CD4-positive, alpha-beta T cell treated with Interleukin-6 for 4 hours (primary cell): Measurements from ENCODE around the gene ECM2.

ENCODE experiments used
- DNase-seq: peaks from one replicate; pipeline ENCODE4 v3.0.0-alpha.2; 2020; ENCODE audit warnings: mixed read lengths

Gene ECM2

DNA sequence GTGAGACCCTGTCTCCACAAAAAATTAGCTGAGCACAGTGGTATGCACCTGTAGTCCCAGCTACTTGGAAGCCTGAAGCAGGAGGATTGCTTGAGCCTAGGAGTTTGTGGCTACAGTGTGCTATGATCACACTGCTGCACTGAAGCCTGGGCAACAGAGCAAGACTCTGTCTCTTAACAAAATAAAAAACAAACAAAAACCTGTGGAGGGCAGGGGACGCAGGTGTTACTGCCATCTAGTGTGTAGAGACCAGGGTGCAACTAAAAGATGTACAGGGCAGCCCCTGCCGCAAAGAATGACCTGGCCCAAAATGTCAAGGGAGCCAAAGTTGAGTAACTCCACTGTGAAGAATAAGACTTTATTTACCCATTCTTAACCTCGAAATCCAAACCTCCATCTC, 80.6 kb downstream of the ECM2 start:
- no peak for DNase-seq

DNA sequence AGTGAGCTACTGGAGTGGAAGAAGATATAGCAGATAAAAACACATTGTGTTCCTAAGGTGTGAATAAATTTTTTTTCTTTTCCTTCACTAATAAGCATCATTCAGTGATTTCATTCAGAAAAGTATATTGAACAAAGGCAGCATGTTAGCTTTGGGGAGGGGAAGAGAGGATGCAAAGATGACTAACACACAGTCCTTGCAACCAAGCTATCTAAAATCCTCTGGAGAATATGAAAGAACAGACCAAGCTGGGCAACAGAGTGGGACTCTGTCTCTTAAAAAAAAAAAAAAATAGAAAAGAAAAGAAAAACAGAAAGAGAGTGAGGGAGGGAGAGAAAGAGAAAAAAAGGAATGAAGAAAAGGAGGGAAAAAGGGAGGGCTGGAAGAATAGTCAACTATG, 89.3 kb downstream of the ECM2 start:
- no peak for DNase-seq
